Neural cell (in vitro differentiated cells): Measurements from ENCODE around the gene HIF1A. TPM values are rescaled to one million over a fixed set of nuclear protein-coding genes. Genes with fewer than 3 reads are reported as not detected.

Experiments
- H2AFZ ChIP-seq: fragments of 200-600, 300-800 bp; sonication (generic), shearing (Covaris generic); 2 replicates; pipeline ENCODE4 v1.6.0; 2014; ENCODE audit warnings: low read depth, mild to moderate bottlenecking, antibody characterized with exemption, low read length, moderate library complexity
- H3F3A ChIP-seq: fragments of 200-600 bp; shearing (Covaris generic); 2 replicates; pipeline ENCODE4 v1.6.1; 2016; ENCODE audit warnings: mild to moderate bottlenecking, moderate library complexity, mixed read lengths, antibody characterized with exemption, low read length; ENCODE audit not compliant: insufficient read depth, poor library complexity, severe bottlenecking
- H3K27ac ChIP-seq: fragments of 200-600, 300-800 bp; sonication (generic), shearing (Covaris generic); 2 replicates; pipeline ENCODE4 v1.5.1; 2014; ENCODE audit warnings: mild to moderate bottlenecking, low read length, moderate library complexity
- H3K27me3 ChIP-seq: fragments of 300-800, 200-600 bp; sonication (generic), shearing (Covaris generic); 2 replicates; pipeline ENCODE4 v1.6.0; 2014; ENCODE audit warnings: mild to moderate bottlenecking, low read depth, low read length, moderate library complexity; ENCODE audit not compliant: insufficient read depth
- H3K36me3 ChIP-seq: fragments of 300-800, 200-600 bp; sonication (generic), shearing (Covaris generic); 2 replicates; pipeline ENCODE4 v1.5.1; 2014; ENCODE audit warnings: mild to moderate bottlenecking, antibody characterized with exemption, low read length, moderate library complexity; ENCODE audit not compliant: insufficient read depth
- H3K4me2 ChIP-seq: fragments of 300-800, 200-600 bp; sonication (generic), shearing (Covaris generic); 2 replicates; pipeline ENCODE4 v1.6.0; 2014; ENCODE audit warnings: mild to moderate bottlenecking, low read length
- H3K4me3 ChIP-seq: fragments of 300-800, 200-600 bp; sonication (generic), shearing (Covaris generic); 2 replicates; pipeline ENCODE4 v1.5.1; 2014; ENCODE audit warnings: mild to moderate bottlenecking, low read length, moderate library complexity
- H3K79me2 ChIP-seq: fragments of 200-600 bp; shearing (Covaris generic); replicated peaks from 2 replicates; pipeline ENCODE4 v1.6.0; 2014; ENCODE audit warnings: mild to moderate bottlenecking, low read length, moderate library complexity; ENCODE audit not compliant: insufficient read depth
- H3K9ac ChIP-seq: fragments of 300-800, 200-600 bp; sonication (generic), shearing (Covaris generic); 2 replicates; pipeline ENCODE4 v1.6.1; 2016; ENCODE audit warnings: mild to moderate bottlenecking, low read length, mixed read lengths
- H3K9me2 ChIP-seq: fragments of 200-600 bp; shearing (Covaris generic); 2 replicates; pipeline ENCODE4 v1.6.1; 2016; ENCODE audit warnings: mild to moderate bottlenecking, low read length, mixed read lengths; ENCODE audit not compliant: insufficient read depth
- H3K9me3 ChIP-seq: fragments of 200-600, 300-800 bp; sonication (generic), shearing (Covaris generic); 2 replicates; pipeline ENCODE4 v1.6.1; 2016; ENCODE audit warnings: mild to moderate bottlenecking, mixed run types, low read length, moderate library complexity, mixed read lengths
- H4K20me1 ChIP-seq: fragments of 200-600 bp; shearing (Covaris generic); 2 replicates; pipeline ENCODE4 v1.6.1; 2016; ENCODE audit warnings: mild to moderate bottlenecking, mixed run types; ENCODE audit not compliant: insufficient read depth
- CTCF ChIP-seq: fragments of 450-650 bp; IDR thresholded peaks from 2 replicates; pipeline ENCODE4 v1.5.1; 2014; ENCODE audit warnings: antibody characterized with exemption, mild to moderate bottlenecking, moderate library complexity; ENCODE audit not compliant: poor library complexity, severe bottlenecking
- EP300 ChIP-seq: fragments of 450-650 bp; conservative IDR thresholded peaks from 2 replicates; pipeline ENCODE4 v1.6.1; 2014; ENCODE audit warnings: antibody characterized with exemption, mild to moderate bottlenecking, moderate library complexity; ENCODE audit not compliant: poor library complexity, severe bottlenecking
- EZH2 ChIP-seq: fragments of 200-600, 300-800 bp; shearing (Covaris generic), sonication (generic); IDR thresholded peaks from 2 replicates; pipeline ENCODE4 v1.6.1; 2014; ENCODE audit warnings: antibody characterized with exemption, low read length, borderline replicate concordance, mild to moderate bottlenecking; ENCODE audit not compliant: insufficient read depth, poor library complexity, severe bottlenecking
- MXI1 ChIP-seq: fragments of 450-650 bp; conservative IDR thresholded peaks from 2 replicates; pipeline ENCODE4 v1.6.1; 2014; ENCODE audit warnings: antibody characterized with exemption, mild to moderate bottlenecking; ENCODE audit not compliant: poor library complexity, severe bottlenecking
- POLR2AphosphoS5 ChIP-seq: IDR thresholded peaks from 2 replicates; pipeline ENCODE4 v1.6.1; 2012
- RAD21 ChIP-seq: fragments of 450-650 bp; conservative IDR thresholded peaks from 2 replicates; pipeline ENCODE4 v1.6.1; 2014; ENCODE audit warnings: antibody characterized with exemption, mild to moderate bottlenecking, moderate library complexity
- REST ChIP-seq: IDR thresholded peaks from 2 replicates; pipeline ENCODE4 v1.6.1; 2012; ENCODE audit warnings: borderline replicate concordance
- SMC3 ChIP-seq: fragments of 450-650 bp; conservative IDR thresholded peaks from 2 replicates; pipeline ENCODE4 v1.6.1; 2014; ENCODE audit warnings: antibody characterized with exemption, mild to moderate bottlenecking, moderate library complexity; ENCODE audit not compliant: poor library complexity
- TAF1 ChIP-seq: IDR thresholded peaks from 2 replicates; pipeline ENCODE4 v1.6.1; 2012; ENCODE audit warnings: low read depth
- polyA plus RNA-seq: library from polyadenylated mRNA; depleted of rRNA; stranded (reverse); fragments of >200 nt; gene quantifications from 2 replicates; pipeline ENCODE4 v1.2.3, GENCODE V29; 2014

The HIF1A gene
- polyA plus RNA-seq, 1 donor from 2014 or later = 75.0 TPM

- no peak overlapping the region for H2AFZ ChIP-seq
- peaks cover 21% of the 10 kb centered on the region for H3K79me2 ChIP-seq
Observed at GRCh38 chr14:61759878-61760277, 64.6 kb downstream of the HIF1A start.

GRCh38 chr14:61761557-61761956 lies 66.2 kb downstream of the HIF1A start:
- peak overlapping the region; percentile 97 for H2AFZ ChIP-seq
- peaks cover 21% of the 10 kb centered on the region for H3K79me2 ChIP-seq
- TF ChIP-seq SMC3 = peak; percentile 56
- peak; percentile 51 for TF ChIP-seq CTCF
- TF ChIP-seq RAD21 = peak; percentile 46
- TF ChIP-seq MXI1 = no peak
- H3K9me3 ChIP-seq = no peaks in the 10 kb centered on the region
- H3K36me3 ChIP-seq = no peaks in the 10 kb centered on the region
- peak overlapping the region; percentile 73 for H3K9ac ChIP-seq
- H3K27ac ChIP-seq = peak overlapping the region; percentile 85
- H3K9me2 ChIP-seq = no peaks in the 10 kb centered on the region
- H3F3A ChIP-seq = no peaks in the 10 kb centered on the region
- H3K27me3 ChIP-seq = no peaks in the 10 kb centered on the region
- no peaks in the 10 kb centered on the region for H4K20me1 ChIP-seq
- peak overlapping the region; percentile 63 for H3K4me2 ChIP-seq
- peak overlapping the region; percentile 90 for H3K4me3 ChIP-seq

More at GRCh38 chr14:61759878-61760277, 64.6 kb downstream of the HIF1A start:
- no peak overlapping the region for H3K9ac ChIP-seq
- H3K9me2 ChIP-seq = no peaks in the 10 kb centered on the region
- H3K27ac ChIP-seq = no peak overlapping the region
- H3K27me3 ChIP-seq = no peaks in the 10 kb centered on the region
- no peaks in the 10 kb centered on the region for H4K20me1 ChIP-seq
- H3K4me3 ChIP-seq = no peak overlapping the region
- no peaks in the 10 kb centered on the region for H3K9me3 ChIP-seq
- H3K4me2 ChIP-seq = no peak overlapping the region
- no peaks in the 10 kb centered on the region for H3K36me3 ChIP-seq
- no peaks in the 10 kb centered on the region for H3F3A ChIP-seq
- TF ChIP-seq CTCF (no peak), EZH2 (no peak), TAF1 (no peak), EP300 (no peak), POLR2AphosphoS5 (no peak), RAD21 (no peak), REST (no peak), MXI1 (no peak), SMC3 (no peak)
